LNCAP (cell line): ENCODE data around the gene MMP28.
A peak's percentile ranks its signal among the peaks of the same experiment; 100 is the strongest.

ENCODE experiments used
- CTCF ChIP-seq: fragments of 450-650 bp; IDR thresholded peaks from 2 replicates; pipeline ENCODE4 v1.5.1; 2017; ENCODE audit warnings: mild to moderate bottlenecking

The MMP28 gene

GRCh38 chr17:35752945-35753764 lies 42.3 kb downstream of the MMP28 start, which contains the start of gene GAS2L2:
TSS of gene GAS2L2 (minus strand) at chr17:35753239. CDS start at chr17:35752850, 389 bp downstream.
- TF ChIP-seq CTCF, result no peak

GRCh38 chr17:35752471-35752870 lies 43.0 kb downstream of the MMP28 start:
- TF ChIP-seq CTCF, result no peak

- TF ChIP-seq CTCF, result no peak
These were observed 44.7 kb downstream of the MMP28 start for GRCh38 chr17:35750526-35751395.

GRCh38 chr17:35749560-35750412 lies 45.7 kb downstream of the MMP28 start:
- TF ChIP-seq CTCF, result no peak

- TF ChIP-seq CTCF, result no peak
These were observed 46.5 kb downstream of the MMP28 start for GRCh38 chr17:35748979-35749378.

GRCh38 chr17:35748341-35748841 lies 47.0 kb downstream of the MMP28 start:
- TF ChIP-seq CTCF, result no peak

- TF ChIP-seq CTCF, result peak; percentile 77
These were observed 47.9 kb downstream of the MMP28 start for GRCh38 chr17:35747540-35748017.
